HEK293 (cell line): ENCODE data around the gene PCSK2.

ENCODE experiments used
- CTCF ChIA-PET: fragments of 350-600 bp; formaldehyde crosslinking; extraction: SDS; loops from one replicate; lab custom pipeline; 2021; ENCODE audit warnings: antibody characterized with exemption; lab: Yijun Ruan, JAX
- POLR2A ChIA-PET: fragments of 300-600 bp; formaldehyde crosslinking; extraction: SDS; loops from one replicate; lab custom pipeline; 2020; ENCODE audit warnings: antibody characterized with exemption, inconsistent platforms; lab: Yijun Ruan, JAX
- H3K27ac ChIP-seq: fragments of 200-500 bp; sonication (Bioruptor generic); 2 replicates; pipeline ENCODE4 v1.5.1; 2014; ENCODE audit warnings: low read depth, low read length, control low read depth, inconsistent platforms; ENCODE audit errors: extremely low read depth
- H3K36me3 ChIP-seq, 2 experiments: fragments of 200-500 bp in 1 of 2; sonication (Bioruptor generic) in 1 of 2; 1 replicate in 1 of 2; 2 replicates in 1 of 2; pipeline ENCODE4 v1.5.1; 2014 to 2017; ENCODE audit warnings: inconsistent platforms in 2 of 2, low read length in 2 of 2; ENCODE audit not compliant: control insufficient read depth in 2 of 2, insufficient read depth in 1 of 2
- H3K4me1 ChIP-seq: fragments of 200-500 bp; sonication (Bioruptor generic); 2 replicates; pipeline ENCODE4 v1.5.1; 2014; ENCODE audit warnings: mild to moderate bottlenecking, low read length, inconsistent platforms; ENCODE audit not compliant: control insufficient read depth, insufficient read depth
- H3K4me3 ChIP-seq: 2 replicates; pipeline ENCODE4 v1.5.1; 2011; ENCODE audit warnings: low read depth, mild to moderate bottlenecking, control low read depth, low read length, moderate library complexity
- H3K9me3 ChIP-seq: fragments of 200-500 bp; sonication (Bioruptor generic); 2 replicates; pipeline ENCODE4 v1.5.1; 2014; ENCODE audit warnings: low read depth, low read length, inconsistent platforms; ENCODE audit not compliant: control insufficient read depth, insufficient read depth
- KLF1 ChIP-seq: fragments of 450-650 bp; formaldehyde crosslinking; IDR thresholded peaks from 2 replicates; pipeline ENCODE4 v1.5.1; 2016; ENCODE audit warnings: missing biosample characterization, missing genetic modification characterization
- PRDM1 ChIP-seq: fragments of 450-650 bp; formaldehyde crosslinking; IDR thresholded peaks from 2 replicates; pipeline ENCODE4; 2016; ENCODE audit warnings: missing biosample characterization, missing genetic modification characterization
- ZBTB17 ChIP-seq: fragments of 450-650 bp; formaldehyde crosslinking; IDR thresholded peaks from 2 replicates; pipeline ENCODE4 v1.5.1; 2016; ENCODE audit warnings: missing biosample characterization, missing genetic modification characterization
- ZNF174 ChIP-seq: fragments of 450-650 bp; formaldehyde crosslinking; IDR thresholded peaks from 2 replicates; pipeline ENCODE4 v1.5.0; 2017; ENCODE audit warnings: missing biosample characterization, mild to moderate bottlenecking, missing genetic modification characterization
- ZNF223 ChIP-seq: fragments of 450-650 bp; formaldehyde crosslinking; IDR thresholded peaks from 2 replicates; pipeline ENCODE4 v1.5.1; 2016; ENCODE audit warnings: missing biosample characterization, missing genetic modification characterization
- ZNF239 ChIP-seq: fragments of 450-650 bp; formaldehyde crosslinking; IDR thresholded peaks from 2 replicates; pipeline ENCODE4 v1.5.1; 2016; ENCODE audit warnings: missing biosample characterization, missing genetic modification characterization
- ZNF248 ChIP-seq: fragments of 450-650 bp; formaldehyde crosslinking; IDR thresholded peaks from 2 replicates; pipeline ENCODE4 v1.5.1; 2017; ENCODE audit warnings: missing biosample characterization, missing genetic modification characterization
- ZNF302 ChIP-seq: fragments of 450-650 bp; formaldehyde crosslinking; IDR thresholded peaks from 2 replicates; pipeline ENCODE4 v1.5.1; 2016; ENCODE audit warnings: missing biosample characterization, missing genetic modification characterization, low read depth
- ZNF37A ChIP-seq: fragments of 450-650 bp; IDR thresholded peaks from 2 replicates; pipeline ENCODE4 v1.5.1; 2018; ENCODE audit warnings: missing biosample characterization, missing genetic modification characterization
- ZNF785 ChIP-seq: fragments of 450-650 bp; formaldehyde crosslinking; IDR thresholded peaks from 2 replicates; pipeline ENCODE4 v1.5.1; 2016; ENCODE audit warnings: missing biosample characterization, missing genetic modification characterization
- ZNF791 ChIP-seq: fragments of 450-650 bp; formaldehyde crosslinking; IDR thresholded peaks from 2 replicates; pipeline ENCODE4 v1.5.1; 2016; ENCODE audit warnings: missing biosample characterization, missing genetic modification characterization
- ZNF792 ChIP-seq: fragments of 450-650 bp; formaldehyde crosslinking; IDR thresholded peaks from 2 replicates; pipeline ENCODE4 v1.5.1; 2016; ENCODE audit warnings: missing biosample characterization, missing genetic modification characterization
- ZXDB ChIP-seq: fragments of 450-650 bp; formaldehyde crosslinking; IDR thresholded peaks from 2 replicates; pipeline ENCODE4 v1.5.1; 2016; ENCODE audit warnings: missing biosample characterization, missing genetic modification characterization
- TF ChIP-seq, protein P1 (sequence below): fragments of 450-650 bp; IDR thresholded peaks from 2 replicates; pipeline ENCODE4 v1.5.1; 2018; ENCODE audit warnings: missing biosample characterization, mild to moderate bottlenecking, missing genetic modification characterization
- TF ChIP-seq, protein P2 (sequence below): fragments of 450-650 bp; formaldehyde crosslinking; IDR thresholded peaks from 2 replicates; pipeline ENCODE4 v1.5.1; 2016; ENCODE audit warnings: missing biosample characterization, missing genetic modification characterization
- TF ChIP-seq, protein P3 (sequence below): fragments of 450-650 bp; formaldehyde crosslinking; IDR thresholded peaks from 2 replicates; pipeline ENCODE4 v1.5.1; 2016; ENCODE audit warnings: missing biosample characterization, missing genetic modification characterization
- TF ChIP-seq, protein P4 (sequence below): fragments of 450-650 bp; formaldehyde crosslinking; IDR thresholded peaks from 2 replicates; pipeline ENCODE4 v1.5.1; 2016; ENCODE audit warnings: missing biosample characterization, missing genetic modification characterization
- TF ChIP-seq, protein P5 (sequence below): fragments of 450-650 bp; formaldehyde crosslinking; IDR thresholded peaks from 2 replicates; pipeline ENCODE4 v1.5.1; 2017; ENCODE audit warnings: missing biosample characterization, mild to moderate bottlenecking, missing genetic modification characterization, moderate library complexity

Gene PCSK2

DNA sequence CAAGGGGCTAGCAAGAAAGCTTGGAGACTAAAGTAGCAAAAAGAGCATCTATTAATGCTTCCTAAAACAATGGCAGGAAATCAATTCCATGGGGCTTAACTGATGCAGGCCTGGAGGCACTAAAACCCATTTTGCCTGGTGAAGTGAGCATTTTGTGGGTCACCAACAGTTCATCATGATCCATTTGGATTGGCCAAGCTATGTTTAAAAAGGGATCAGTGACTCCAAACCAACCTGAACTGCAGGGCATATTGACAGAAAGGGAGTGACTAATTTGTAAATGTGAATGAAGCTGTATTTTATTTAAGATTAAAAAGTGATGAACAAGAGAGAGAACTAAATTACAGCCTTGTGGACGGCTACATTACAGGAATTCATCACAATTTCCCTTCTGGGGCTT is 132.0 kb downstream of the PCSK2 start:
- CTCF ChIA-PET, result no interaction called here
- POLR2A ChIA-PET, result no interaction called here

DNA sequence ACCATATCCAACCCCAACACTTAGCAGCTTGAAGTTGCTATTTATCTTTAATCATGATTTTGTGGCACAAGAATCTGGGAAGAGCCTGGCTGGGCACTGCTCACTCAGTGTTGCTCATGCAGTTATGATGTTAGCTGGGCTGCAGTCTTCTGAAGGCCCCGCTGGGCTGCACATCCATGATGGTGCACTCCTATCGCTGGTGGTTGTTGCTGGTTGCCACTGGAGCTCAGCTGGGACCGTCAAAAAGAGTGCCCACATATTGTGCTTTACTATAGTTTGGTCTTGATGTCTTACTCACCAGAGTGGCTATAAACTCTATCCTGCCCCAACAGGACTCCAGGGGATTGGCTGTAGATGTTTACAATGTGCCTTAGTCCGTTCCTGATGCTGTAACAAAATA is 137.8 kb downstream of the PCSK2 start:
- no peaks in the 10 kb centered on the region for H3K9me3 ChIP-seq
- ChIA-PET POLR2A (no interaction called here), CTCF (no interaction called here)
- no peaks in the 10 kb centered on the region for H3K36me3 ChIP-seq
- TF ChIP-seq, protein P1, sequence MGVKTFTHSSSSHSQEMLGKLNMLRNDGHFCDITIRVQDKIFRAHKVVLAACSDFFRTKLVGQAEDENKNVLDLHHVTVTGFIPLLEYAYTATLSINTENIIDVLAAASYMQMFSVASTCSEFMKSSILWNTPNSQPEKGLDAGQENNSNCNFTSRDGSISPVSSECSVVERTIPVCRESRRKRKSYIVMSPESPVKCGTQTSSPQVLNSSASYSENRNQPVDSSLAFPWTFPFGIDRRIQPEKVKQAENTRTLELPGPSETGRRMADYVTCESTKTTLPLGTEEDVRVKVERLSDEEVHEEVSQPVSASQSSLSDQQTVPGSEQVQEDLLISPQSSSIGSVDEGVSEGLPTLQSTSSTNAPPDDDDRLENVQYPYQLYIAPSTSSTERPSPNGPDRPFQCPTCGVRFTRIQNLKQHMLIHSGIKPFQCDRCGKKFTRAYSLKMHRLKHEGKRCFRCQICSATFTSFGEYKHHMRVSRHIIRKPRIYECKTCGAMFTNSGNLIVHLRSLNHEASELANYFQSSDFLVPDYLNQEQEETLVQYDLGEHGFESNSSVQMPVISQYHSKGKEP (tag by site-specific recombination), result no peak
- no peak overlapping the region for H3K27ac ChIP-seq
- no peak overlapping the region for H3K4me3 ChIP-seq
- H3K4me1 ChIP-seq, result no peaks in the 10 kb centered on the region

More for the DNA sequence above, 132.0 kb downstream of the PCSK2 start:
- no peak overlapping the region for H3K4me3 ChIP-seq
- no peaks in the 10 kb centered on the region for H3K36me3 ChIP-seq
- TF ChIP-seq ZNF223 (tag by site-specific recombination) (no peak), ZBTB17 (tag by site-specific recombination) (no peak), ZNF792 (tag by site-specific recombination) (no peak), KLF1 (no peak), PRDM1 (tag by site-specific recombination) (no peak), ZNF302 (tag by site-specific recombination) (no peak), ZNF248 (tag by site-specific recombination) (no peak), ZNF37A (no peak), ZXDB (tag by site-specific recombination) (no peak), ZNF785 (tag by site-specific recombination) (no peak)
- TF ChIP-seq, protein P2, sequence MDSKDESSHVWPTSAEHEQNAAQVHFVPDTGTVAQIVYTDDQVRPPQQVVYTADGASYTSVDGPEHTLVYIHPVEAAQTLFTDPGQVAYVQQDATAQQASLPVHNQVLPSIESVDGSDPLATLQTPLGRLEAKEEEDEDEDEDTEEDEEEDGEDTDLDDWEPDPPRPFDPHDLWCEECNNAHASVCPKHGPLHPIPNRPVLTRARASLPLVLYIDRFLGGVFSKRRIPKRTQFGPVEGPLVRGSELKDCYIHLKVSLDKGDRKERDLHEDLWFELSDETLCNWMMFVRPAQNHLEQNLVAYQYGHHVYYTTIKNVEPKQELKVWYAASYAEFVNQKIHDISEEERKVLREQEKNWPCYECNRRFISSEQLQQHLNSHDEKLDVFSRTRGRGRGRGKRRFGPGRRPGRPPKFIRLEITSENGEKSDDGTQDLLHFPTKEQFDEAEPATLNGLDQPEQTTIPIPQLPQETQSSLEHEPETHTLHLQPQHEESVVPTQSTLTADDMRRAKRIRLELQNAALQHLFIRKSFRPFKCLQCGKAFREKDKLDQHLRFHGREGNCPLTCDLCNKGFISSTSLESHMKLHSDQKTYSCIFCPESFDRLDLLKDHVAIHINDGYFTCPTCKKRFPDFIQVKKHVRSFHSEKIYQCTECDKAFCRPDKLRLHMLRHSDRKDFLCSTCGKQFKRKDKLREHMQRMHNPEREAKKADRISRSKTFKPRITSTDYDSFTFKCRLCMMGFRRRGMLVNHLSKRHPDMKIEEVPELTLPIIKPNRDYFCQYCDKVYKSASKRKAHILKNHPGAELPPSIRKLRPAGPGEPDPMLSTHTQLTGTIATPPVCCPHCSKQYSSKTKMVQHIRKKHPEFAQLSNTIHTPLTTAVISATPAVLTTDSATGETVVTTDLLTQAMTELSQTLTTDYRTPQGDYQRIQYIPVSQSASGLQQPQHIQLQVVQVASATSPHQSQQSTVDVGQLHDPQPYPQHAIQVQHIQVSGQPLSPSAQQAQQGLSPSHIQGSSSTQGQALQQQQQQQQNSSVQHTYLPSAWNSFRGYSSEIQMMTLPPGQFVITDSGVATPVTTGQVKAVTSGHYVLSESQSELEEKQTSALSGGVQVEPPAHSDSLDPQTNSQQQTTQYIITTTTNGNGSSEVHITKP, result no peak
- no peaks in the 10 kb centered on the region for H3K4me1 ChIP-seq
- H3K27ac ChIP-seq, result no peak overlapping the region
- no peaks in the 10 kb centered on the region for H3K9me3 ChIP-seq

DNA sequence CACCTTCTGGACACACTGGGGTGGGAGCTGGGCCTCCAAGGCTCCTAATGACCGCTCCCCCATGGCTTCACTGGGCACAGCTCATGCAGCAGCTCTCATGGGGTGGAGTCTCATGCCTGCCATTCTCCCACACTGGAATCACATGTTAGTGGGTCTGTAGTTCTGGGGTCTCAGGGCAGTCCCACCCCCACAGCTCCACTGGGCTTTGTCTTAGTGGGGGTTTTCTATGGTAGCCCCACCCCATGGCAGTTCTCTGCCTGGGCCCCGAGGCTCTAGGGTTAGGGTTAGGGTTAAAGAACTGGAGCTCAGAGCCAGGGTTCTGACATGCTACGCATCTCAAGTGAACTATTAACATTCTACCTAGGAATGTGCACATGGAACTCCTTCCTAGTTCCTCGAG is 139.0 kb downstream of the PCSK2 start:
- no peaks in the 10 kb centered on the region for H3K4me1 ChIP-seq
- H3K36me3 ChIP-seq, result no peaks in the 10 kb centered on the region
- H3K27ac ChIP-seq, result no peak overlapping the region
- H3K4me3 ChIP-seq, result no peak overlapping the region
- H3K9me3 ChIP-seq, result no peaks in the 10 kb centered on the region
- ChIA-PET CTCF (no interaction called here), POLR2A (no interaction called here)
- TF ChIP-seq, protein P3, sequence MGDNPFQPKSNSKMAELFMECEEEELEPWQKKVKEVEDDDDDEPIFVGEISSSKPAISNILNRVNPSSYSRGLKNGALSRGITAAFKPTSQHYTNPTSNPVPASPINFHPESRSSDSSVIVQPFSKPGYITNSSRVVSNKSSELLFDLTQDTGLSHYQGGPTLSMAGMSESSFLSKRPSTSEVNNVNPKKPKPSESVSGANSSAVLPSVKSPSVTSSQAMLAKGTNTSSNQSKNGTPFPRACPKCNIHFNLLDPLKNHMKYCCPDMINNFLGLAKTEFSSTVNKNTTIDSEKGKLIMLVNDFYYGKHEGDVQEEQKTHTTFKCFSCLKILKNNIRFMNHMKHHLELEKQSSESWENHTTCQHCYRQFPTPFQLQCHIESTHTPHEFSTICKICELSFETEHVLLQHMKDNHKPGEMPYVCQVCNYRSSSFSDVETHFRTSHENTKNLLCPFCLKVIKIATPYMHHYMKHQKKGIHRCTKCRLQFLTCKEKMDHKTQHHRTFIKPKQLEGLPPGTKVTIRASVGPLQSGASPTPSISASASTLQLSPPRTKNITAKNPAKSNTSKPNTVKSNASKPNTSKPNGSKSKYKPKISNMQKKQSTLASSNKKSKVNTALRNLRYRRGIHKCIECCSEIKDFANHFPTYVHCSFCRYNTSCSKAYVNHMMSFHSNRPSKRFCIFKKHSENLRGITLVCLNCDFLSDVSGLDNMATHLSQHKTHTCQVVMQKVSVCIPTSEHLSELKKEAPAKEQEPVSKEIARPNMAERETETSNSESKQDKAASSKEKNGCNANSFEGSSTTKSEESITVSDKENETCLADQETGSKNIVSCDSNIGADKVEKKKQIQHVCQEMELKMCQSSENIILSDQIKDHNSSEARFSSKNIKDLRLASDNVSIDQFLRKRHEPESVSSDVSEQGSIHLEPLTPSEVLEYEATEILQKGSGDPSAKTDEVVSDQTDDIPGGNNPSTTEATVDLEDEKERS, result no peak
- TF ChIP-seq, protein P4, sequence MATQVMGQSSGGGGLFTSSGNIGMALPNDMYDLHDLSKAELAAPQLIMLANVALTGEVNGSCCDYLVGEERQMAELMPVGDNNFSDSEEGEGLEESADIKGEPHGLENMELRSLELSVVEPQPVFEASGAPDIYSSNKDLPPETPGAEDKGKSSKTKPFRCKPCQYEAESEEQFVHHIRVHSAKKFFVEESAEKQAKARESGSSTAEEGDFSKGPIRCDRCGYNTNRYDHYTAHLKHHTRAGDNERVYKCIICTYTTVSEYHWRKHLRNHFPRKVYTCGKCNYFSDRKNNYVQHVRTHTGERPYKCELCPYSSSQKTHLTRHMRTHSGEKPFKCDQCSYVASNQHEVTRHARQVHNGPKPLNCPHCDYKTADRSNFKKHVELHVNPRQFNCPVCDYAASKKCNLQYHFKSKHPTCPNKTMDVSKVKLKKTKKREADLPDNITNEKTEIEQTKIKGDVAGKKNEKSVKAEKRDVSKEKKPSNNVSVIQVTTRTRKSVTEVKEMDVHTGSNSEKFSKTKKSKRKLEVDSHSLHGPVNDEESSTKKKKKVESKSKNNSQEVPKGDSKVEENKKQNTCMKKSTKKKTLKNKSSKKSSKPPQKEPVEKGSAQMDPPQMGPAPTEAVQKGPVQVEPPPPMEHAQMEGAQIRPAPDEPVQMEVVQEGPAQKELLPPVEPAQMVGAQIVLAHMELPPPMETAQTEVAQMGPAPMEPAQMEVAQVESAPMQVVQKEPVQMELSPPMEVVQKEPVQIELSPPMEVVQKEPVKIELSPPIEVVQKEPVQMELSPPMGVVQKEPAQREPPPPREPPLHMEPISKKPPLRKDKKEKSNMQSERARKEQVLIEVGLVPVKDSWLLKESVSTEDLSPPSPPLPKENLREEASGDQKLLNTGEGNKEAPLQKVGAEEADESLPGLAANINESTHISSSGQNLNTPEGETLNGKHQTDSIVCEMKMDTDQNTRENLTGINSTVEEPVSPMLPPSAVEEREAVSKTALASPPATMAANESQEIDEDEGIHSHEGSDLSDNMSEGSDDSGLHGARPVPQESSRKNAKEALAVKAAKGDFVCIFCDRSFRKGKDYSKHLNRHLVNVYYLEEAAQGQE (tag by site-specific recombination), result no peak
- no peak for TF ChIP-seq ZNF174
- no peak for TF ChIP-seq ZNF239 (tag by site-specific recombination)
- no peak for TF ChIP-seq ZNF791 (tag by site-specific recombination)
- TF ChIP-seq, protein P5, sequence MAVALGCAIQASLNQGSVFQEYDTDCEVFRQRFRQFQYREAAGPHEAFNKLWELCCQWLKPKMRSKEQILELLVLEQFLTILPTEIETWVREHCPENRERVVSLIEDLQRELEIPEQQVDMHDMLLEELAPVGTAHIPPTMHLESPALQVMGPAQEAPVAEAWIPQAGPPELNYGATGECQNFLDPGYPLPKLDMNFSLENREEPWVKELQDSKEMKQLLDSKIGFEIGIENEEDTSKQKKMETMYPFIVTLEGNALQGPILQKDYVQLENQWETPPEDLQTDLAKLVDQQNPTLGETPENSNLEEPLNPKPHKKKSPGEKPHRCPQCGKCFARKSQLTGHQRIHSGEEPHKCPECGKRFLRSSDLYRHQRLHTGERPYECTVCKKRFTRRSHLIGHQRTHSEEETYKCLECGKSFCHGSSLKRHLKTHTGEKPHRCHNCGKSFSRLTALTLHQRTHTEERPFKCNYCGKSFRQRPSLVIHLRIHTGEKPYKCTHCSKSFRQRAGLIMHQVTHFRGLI (tag by site-specific recombination), result no peak
